Keratinocyte (primary cell): ENCODE results near the gene YTHDF1. TPM values are rescaled to one million over a fixed set of nuclear protein-coding genes. Genes with fewer than 3 reads are reported as not detected.
A peak's percentile ranks its signal among the peaks of the same experiment; 100 is the strongest.

Experiments used
- DNase-seq: peaks from one replicate; pipeline ENCODE4 v3.0.0-alpha.2; 2011; ENCODE audit warnings: low read depth, missing footprints, low spot score
- FAIRE-seq: peaks from 2 replicates; lab custom pipeline; 2011; peaks lifted over from hg19 to GRCh38; lab: Jason Lieb, UNC
- H2AFZ ChIP-seq: 2 replicates; pipeline ENCODE4 v1.6.0; 2012; ENCODE audit warnings: low read length, control low read depth, inconsistent platforms; ENCODE audit not compliant: control insufficient read depth
- H3K27ac ChIP-seq: 2 replicates; pipeline ENCODE4 v1.5.1; 2011; ENCODE audit warnings: low read length; ENCODE audit not compliant: control insufficient read depth, insufficient read depth
- H3K27me3 ChIP-seq: 3 replicates; pipeline ENCODE4 v1.6.0; 2011; ENCODE audit warnings: low read length; ENCODE audit not compliant: control insufficient read depth, insufficient read depth; ENCODE audit errors: extremely low read depth
- H3K36me3 ChIP-seq, 2 experiments: 2 replicates in 1 of 2; 3 replicates in 1 of 2; pipeline ENCODE4 v1.5.1; 2011; ENCODE audit warnings: low read length in 2 of 2, mild to moderate bottlenecking in 1 of 2; ENCODE audit not compliant: control insufficient read depth in 2 of 2, insufficient read depth in 2 of 2; ENCODE audit errors: extremely low read depth in 1 of 2
- H3K4me1 ChIP-seq: 3 replicates; pipeline ENCODE4 v1.5.1; 2011; ENCODE audit warnings: low read length; ENCODE audit not compliant: control insufficient read depth, insufficient read depth; ENCODE audit errors: extremely low read depth
- H3K4me2 ChIP-seq: 3 replicates; pipeline ENCODE4 v1.6.0; 2011; ENCODE audit warnings: low read depth, low read length; ENCODE audit not compliant: control insufficient read depth, insufficient read depth; ENCODE audit errors: extremely low read depth
- H3K4me3 ChIP-seq, 3 experiments: fragments of 200-600 bp in 1 of 3; sonication (generic) in 1 of 3; 2 replicates in 2 of 3; 3 replicates in 1 of 3; pipeline ENCODE4 v1.5.1; 2011 to 2016; ENCODE audit warnings: low read length in 3 of 3, mild to moderate bottlenecking in 3 of 3, control low read depth in 2 of 3, inconsistent platforms in 1 of 3, low read depth in 1 of 3, mixed read lengths in 1 of 3, mixed run types in 1 of 3, moderate library complexity in 1 of 3; ENCODE audit not compliant: control insufficient read depth in 2 of 3, insufficient read depth in 2 of 3; ENCODE audit errors: extremely low read depth in 1 of 3
- H3K79me2 ChIP-seq: 2 replicates; pipeline ENCODE4 v1.6.0; 2012; ENCODE audit warnings: low read length; ENCODE audit not compliant: control insufficient read depth, insufficient read depth
- H3K9ac ChIP-seq: 3 replicates; pipeline ENCODE4 v1.6.0; 2011; ENCODE audit warnings: low read length; ENCODE audit not compliant: control insufficient read depth, insufficient read depth; ENCODE audit errors: extremely low read depth
- H3K9me1 ChIP-seq: 3 replicates; pipeline ENCODE4 v1.6.0; 2011; ENCODE audit warnings: low read length; ENCODE audit not compliant: control insufficient read depth, insufficient read depth; ENCODE audit errors: extremely low read depth
- H3K9me3 ChIP-seq: 2 replicates; pipeline ENCODE4 v1.5.1; 2012; ENCODE audit warnings: low read depth, low read length; ENCODE audit not compliant: control insufficient read depth
- H4K20me1 ChIP-seq: 3 replicates; pipeline ENCODE4 v1.6.0; 2011; ENCODE audit warnings: low read length; ENCODE audit not compliant: control insufficient read depth, insufficient read depth; ENCODE audit errors: extremely low read depth
- CTCF ChIP-seq, 3 experiments: IDR thresholded peaks in 1 of 3; conservative IDR thresholded peaks in 1 of 3; optimal IDR thresholded peaks in 1 of 3; 2 replicates in 2 of 3; 3 replicates in 1 of 3; pipeline versions ENCODE3 to v1.5.1; 2011; ENCODE audit warnings: low read length in 3 of 3, mild to moderate bottlenecking in 3 of 3, moderate library complexity in 2 of 3, control low read depth in 1 of 3, inconsistent platforms in 1 of 3; ENCODE audit not compliant: insufficient read depth in 2 of 3; ENCODE audit errors: extremely low read depth in 1 of 3
- EZH2 ChIP-seq: IDR thresholded peaks from one replicate; pipeline ENCODE4 v1.6.1; 2012; ENCODE audit warnings: inconsistent platforms, mild to moderate bottlenecking, low read length, moderate library complexity
- dilution Hi-C: fragments of 300-500 bp; cut with MboI; formaldehyde crosslinking; loops from one replicate; pipeline ENCODE4 v1.7.0; 2020; ENCODE audit warnings: low sequenced_read_pairs; ENCODE audit not compliant: extremely low pct_ligation_motif_present
- polyA plus RNA-seq, 5 experiments: library from polyadenylated mRNA; depleted of rRNA in 3 of 5; stranded (reverse) in 3 of 5; stranded (forward) in 1 of 5; unstranded in 1 of 5; fragments of >200 nt; gene quantifications; 1 replicate in 1 of 5; 2 replicates in 3 of 5; 3 replicates in 1 of 5; pipeline versions ENCODE4 v1.2.1 to v1.2.3, GENCODE V29; 2011 to 2012; ENCODE audit warnings: missing spikeins in 2 of 5, low read depth in 1 of 5, low replicate concordance in 1 of 5

Gene YTHDF1
- polyA plus RNA-seq, 1 donor (not counting 4 experiments of a cell fraction or from before 2014, with no cell fraction given) = 26.4 TPM

GRCh38 chr20:63239431-63239830 lies 23.5 kb upstream of the YTHDF1 start:
- Histone ChIP-seq H3K27ac (no peak overlapping the region), H3K9ac (no peak overlapping the region), H3K4me1 (no peaks in the 10 kb centered on the region), H2AFZ (no peak overlapping the region), H4K20me1 (no peaks in the 10 kb centered on the region), H3K36me3 (no peaks in the 10 kb centered on the region), H3K27me3 (peaks cover 13% of the 10 kb centered on the region), H3K4me2 (no peak overlapping the region), H3K9me1 (no peaks in the 10 kb centered on the region), H3K9me3 (no peaks in the 10 kb centered on the region), H3K4me3 (no peak overlapping the region), H3K79me2 (no peaks in the 10 kb centered on the region)
- DNase-seq (no peak), FAIRE-seq (no peak)
- no peak for TF ChIP-seq EZH2
- TF ChIP-seq CTCF (optimal IDR thresholded peaks at IDR 0.05 in 1 of 3, IDR thresholded peaks at IDR 0.05 in 1 of 3, conservative IDR thresholded peaks at IDR 0.05 in 1 of 3; ENCODE audit: extremely low read depth in 1 of 3, insufficient read depth in 2 of 3, low read length in 3 of 3) = no peak
- dilution Hi-C loops = no loop called here

- H3K4me3 ChIP-seq = no peak overlapping the region
- no peaks in the 10 kb centered on the region for H3K36me3 ChIP-seq
- no peak overlapping the region for H3K27ac ChIP-seq
- FAIRE-seq = no peak
- no peaks in the 10 kb centered on the region for H3K9me3 ChIP-seq
- no peak for DNase-seq
- H3K9me1 ChIP-seq = no peaks in the 10 kb centered on the region
- H3K9ac ChIP-seq = no peak overlapping the region
- peak in 1 of 3 experiments; percentile 54 for TF ChIP-seq CTCF (optimal IDR thresholded peaks at IDR 0.05 in 1 of 3, IDR thresholded peaks at IDR 0.05 in 1 of 3, conservative IDR thresholded peaks at IDR 0.05 in 1 of 3; ENCODE audit: extremely low read depth in 1 of 3, insufficient read depth in 2 of 3, low read length in 3 of 3)
- no peak for TF ChIP-seq EZH2
- H3K27me3 ChIP-seq = peaks cover 13% of the 10 kb centered on the region
- H2AFZ ChIP-seq = no peak overlapping the region
- no peaks in the 10 kb centered on the region for H3K4me1 ChIP-seq
- dilution Hi-C loops = no loop called here
- H3K79me2 ChIP-seq = no peaks in the 10 kb centered on the region
- H3K4me2 ChIP-seq = no peak overlapping the region
- H4K20me1 ChIP-seq = no peaks in the 10 kb centered on the region
Measured at GRCh38 chr20:63238514-63239125, 22.7 kb upstream of the YTHDF1 start.
